Stimulated activated CD8-positive, alpha-beta memory T cell treated with anti-CD3 and anti-CD28 coated beads, Interleukin-12 subunit alpha, Interleukin-12 subunit beta, amount 100 ng/mL, for 24 hours (primary cell): Measurements from ENCODE around the gene MORC2.
A peak's percentile ranks its signal among the peaks of the same experiment; 100 is the strongest.

Source experiments
- DNase-seq: peaks from one replicate; pipeline ENCODE4 v3.0.0-alpha.2; 2020; ENCODE audit errors: extremely low read depth

MORC2 gene

GRCh38 chr22:30921108-30921507 lies 47.5 kb downstream of the MORC2 start:
- no peak for DNase-seq

DNA sequence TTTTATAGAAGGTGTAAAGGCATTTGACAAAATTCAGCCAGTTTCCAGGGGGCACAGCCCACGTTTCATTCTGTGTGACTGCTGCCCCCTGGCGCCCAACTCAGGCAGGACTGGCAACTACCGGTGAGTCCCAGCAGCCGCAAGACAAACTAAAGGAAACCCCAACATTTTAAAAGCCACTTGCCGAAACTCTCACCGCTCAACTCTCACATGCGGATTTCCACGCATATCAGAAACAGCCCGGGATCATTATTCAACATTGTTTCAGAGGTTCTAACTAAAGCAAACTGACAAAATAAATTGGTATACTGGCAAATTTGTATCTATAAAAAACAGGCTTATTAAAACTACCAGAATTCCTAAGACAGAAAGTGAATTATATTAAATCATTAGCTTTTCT lies 48.2 kb downstream of the MORC2 start:
- peak; percentile 62 for DNase-seq

- DNase-seq, result no peak
These were observed 48.6 kb downstream of the MORC2 start for GRCh38 chr22:30919973-30920372.

DNA sequence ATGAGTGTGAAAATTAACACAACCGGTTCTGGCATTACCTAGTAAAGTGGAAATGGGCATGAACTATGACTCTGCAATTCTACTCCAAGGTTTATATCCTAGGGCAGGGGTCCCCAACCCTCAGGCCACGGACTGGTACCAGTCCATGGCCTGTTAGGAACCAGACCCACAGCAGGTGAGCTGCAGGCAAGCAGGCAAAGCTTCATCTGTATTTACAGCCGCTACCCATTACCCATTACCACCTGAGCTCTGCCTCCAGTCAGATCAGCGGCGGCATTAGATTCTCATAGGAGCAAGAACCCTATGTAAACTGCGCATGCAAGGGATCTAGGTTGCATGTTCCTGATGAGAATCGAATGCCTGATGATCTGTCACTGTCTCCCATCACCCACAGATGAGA lies 49.8 kb downstream of the MORC2 start:
- no peak for DNase-seq

DNA sequence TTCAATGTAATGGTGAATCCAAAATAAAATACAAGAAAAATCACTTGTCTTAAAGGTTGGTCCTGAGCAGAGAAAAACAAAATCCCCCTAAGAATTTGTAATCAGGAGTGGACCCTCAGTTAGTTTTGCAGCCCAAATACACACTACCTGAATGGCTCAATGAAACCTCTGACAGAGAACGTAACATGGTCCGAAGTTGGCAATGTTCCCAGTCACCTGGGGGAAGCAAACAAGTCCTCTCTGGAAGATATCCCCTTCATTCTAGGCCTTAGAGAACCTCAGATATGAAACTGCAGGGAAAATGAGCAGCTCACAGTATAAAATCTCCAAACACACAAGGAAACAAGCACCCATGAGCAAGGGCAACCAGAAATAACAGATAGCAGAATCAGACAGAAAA lies 58.2 kb downstream of the MORC2 start:
- DNase-seq, result no peak

DNA sequence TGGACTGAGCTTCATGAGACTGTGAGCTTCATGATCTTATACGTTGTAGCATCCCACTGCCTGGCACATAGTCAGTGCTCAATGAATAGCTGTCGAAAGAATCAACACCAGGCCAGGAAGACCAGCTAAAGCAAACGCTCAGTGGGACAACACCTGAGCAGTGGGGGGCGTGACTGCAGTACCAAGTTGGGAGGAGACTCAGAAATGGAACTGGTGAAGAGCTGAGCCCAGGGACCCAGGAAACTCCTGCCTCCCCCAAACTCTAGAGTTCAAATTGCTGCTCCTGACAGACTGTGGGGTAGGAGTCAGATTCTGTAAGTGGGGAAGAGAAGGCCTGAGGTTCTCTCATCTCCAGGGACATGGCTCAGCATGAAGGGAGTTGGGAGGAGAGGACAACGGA lies 59.3 kb downstream of the MORC2 start:
- no peak for DNase-seq

GRCh38 chr22:30908051-30908461 lies 60.5 kb downstream of the MORC2 start:
- no peak for DNase-seq

GRCh38 chr22:30906946-30907345 lies 61.6 kb downstream of the MORC2 start:
- DNase-seq, result no peak

DNA sequence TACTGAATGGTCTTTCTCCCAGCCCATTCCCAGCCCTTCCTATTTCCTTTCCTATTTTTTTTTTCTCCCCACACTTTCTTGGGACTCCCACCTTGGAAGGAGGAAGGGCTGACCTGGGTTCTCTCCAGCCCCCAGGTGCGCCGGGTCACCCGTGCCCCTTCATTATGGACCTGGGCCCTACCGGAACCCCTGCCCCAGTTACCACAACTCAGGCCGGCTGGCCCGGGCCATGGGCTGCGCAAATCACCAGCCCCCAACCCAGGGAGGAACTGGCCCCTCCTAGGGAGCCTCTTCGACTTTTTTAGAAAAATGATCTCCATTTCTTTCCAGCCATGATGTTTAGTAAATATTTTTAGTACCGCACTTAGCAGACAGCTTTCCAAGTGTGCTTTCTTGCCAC lies 62.2 kb downstream of the MORC2 start:
- DNase-seq, result no peak

DNA sequence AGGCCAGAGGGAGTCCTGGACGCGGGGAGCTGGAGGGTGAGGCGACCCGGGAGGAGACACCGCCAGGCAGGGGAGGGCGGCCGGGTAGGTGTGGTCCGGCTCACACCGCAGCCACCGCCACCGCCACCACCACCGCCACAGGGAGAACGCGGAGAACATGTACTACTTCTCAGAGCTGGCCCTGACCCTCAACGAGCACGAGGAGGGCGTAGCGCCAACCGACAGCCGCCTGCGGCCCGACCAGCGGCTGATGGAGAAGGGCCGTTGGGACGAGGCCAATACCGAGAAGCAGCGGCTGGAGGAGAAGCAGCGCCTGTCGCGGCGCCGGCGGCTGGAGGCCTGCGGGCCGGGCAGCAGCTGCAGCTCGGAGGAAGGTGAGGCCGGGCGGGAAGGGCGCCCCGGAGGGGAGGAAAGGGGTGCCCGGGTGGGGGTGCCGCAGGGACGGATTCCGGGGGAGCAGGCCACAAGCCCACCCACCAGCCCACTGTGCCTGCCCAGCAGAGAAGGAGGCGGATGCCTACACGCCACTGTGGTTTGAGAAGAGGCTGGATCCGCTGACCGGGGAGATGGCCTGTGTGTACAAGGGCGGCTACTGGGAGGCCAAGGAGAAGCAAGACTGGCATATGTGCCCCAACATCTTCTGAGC lies 62.8 kb downstream of the MORC2 start:
- DNase-seq, result no peak

DNA sequence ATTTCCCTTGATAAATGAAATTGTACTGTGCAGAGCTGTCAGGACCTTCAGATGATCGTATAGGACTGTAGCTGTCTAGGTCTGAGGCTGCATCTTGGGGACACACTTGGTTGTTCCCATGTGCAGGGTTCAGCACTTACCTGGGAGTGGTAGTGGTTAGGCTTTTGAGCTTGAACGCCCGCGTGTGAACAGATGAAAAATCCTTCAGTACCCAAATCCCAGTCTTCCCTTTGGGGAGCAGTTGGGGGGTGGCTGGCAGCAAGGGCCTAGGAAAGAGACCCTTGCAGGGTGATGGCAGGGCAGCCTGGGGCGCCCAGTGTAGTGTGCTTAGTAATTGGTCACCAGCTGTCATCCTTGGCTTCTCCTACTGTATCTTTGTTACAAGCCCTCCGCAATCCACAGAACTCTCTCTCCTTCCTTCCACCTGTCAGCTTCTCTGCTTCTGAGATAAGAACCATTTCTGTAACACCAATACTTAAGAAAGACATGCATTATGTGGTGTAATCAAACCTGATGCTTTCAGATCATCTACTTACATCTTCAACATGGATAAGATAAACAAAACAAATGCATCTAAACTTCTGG lies 64.6 kb downstream of the MORC2 start:
- no peak for DNase-seq

DNA sequence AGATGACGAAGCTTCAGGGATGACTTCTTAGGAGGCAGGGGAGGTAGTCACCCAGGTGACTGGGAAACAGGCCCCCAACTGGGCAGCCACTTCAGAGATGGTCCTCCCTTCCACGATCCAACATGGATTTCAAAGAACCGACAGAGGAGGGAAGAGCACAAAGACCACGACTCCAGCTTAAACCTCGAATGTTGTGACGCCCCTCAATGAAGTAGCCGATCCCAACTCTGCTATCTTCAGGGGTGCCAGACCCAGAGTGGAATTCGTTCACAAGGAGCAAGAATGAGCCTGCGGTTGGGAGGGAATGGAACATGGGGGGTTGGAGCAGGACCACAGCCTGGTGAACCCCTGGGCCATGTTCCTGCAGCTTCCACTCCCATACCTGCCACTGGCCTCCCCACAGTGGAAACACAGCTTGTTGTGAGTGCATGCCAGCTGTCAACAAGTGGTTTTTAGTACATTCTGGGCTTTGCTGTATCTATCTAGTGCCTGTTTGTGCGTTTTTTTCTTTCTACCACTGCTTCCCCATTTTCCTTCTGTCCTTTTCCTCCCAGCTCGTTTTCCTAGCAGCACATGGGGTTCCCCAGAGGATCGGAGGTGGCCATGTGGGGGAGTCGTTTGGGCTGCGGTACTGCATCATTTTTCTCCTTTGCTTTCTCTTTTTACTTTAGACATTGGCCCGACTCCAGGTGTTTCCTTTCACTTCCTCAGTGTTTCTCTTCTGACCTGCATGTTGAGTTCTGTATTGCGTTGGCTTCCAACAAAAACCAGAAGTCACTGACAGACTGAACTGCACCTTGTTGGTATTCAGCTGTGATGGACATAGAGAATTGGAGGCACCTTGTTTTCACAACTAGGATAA lies 65.8 kb downstream of the MORC2 start:
- DNase-seq, result no peak

- no peak for DNase-seq
These were observed 74.2 kb downstream of the MORC2 start for GRCh38 chr22:30894371-30894740.

GRCh38 chr22:30893434-30894370 lies 74.9 kb downstream of the MORC2 start:
- DNase-seq, result no peak

GRCh38 chr22:30892731-30893221 lies 75.8 kb downstream of the MORC2 start:
- DNase-seq, result no peak

DNA sequence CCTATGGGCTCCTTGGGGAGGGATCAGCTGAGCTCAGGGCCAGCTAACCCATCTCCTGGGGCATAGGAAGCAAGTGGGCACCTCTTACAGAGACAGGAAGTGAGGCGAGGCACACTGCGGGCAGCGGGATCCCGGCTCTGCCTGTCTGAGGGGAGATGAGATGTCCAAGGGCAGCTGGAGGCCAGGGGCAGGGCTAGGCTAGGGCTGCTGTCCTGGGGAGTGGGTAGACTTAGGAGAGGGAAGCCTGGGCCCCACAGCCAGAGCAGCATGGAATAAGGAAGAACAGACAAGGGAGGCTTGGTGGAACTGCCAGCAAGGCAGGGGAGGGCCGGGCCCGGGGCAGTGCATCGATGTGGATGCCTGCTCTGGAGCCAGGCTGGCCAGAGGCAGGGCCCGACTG lies 76.3 kb downstream of the MORC2 start:
- no peak for DNase-seq

GRCh38 chr22:30891781-30892180 lies 76.8 kb downstream of the MORC2 start:
- DNase-seq, result no peak

GRCh38 chr22:30891443-30891755 lies 77.2 kb downstream of the MORC2 start:
- no peak for DNase-seq

- no peak for DNase-seq
These were observed 77.7 kb downstream of the MORC2 start for GRCh38 chr22:30890686-30891442.

DNA sequence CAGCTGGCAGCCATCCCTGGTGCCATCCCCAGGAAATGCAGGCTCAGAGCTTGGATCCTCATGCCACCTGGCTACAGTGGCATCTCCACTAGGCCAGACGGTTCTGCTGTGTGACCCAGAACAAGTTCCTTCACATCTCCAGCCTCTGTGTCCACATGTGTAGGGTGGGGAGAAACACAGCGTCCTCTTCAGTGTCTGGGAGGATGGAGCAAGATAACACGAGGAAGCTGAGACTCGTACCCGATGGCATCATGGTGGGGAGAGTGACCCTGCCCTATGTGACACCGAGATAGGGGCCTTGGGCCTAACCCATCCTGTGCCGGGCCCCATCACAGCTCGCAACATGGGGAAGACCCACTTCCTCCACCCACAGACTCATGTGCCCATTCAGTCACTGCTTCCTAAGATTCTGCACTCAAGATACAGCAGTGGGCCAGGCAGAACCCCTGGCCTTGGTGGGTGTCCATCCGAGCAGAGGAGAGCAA lies 78.5 kb downstream of the MORC2 start:
- no peak for DNase-seq
